ENCODE results near the gene ZNF665.
A peak's percentile ranks its signal among the peaks of the same experiment; 100 is the strongest.
"Not testable (repeated sequence)": the region's sequence is repeated elsewhere in the genome, so short reads cannot be mapped to it uniquely, and the experiment has no call there.

Gene ZNF665

GRCh38 chr19:53192771-53193534 lies at the start of gene ZNF665:
Gene ZNF665 (minus strand): TSS chr19:53193358. CDS start chr19:53182898, 10,460 bp downstream.
- peak; percentile 82 for DNase-seq

- no peak for DNase-seq
These were observed 44.1 kb upstream of the ZNF665 start for GRCh38 chr19:53237114-53237777.

GRCh38 chr19:53224606-53225005 lies 31.4 kb upstream of the ZNF665 start:
- no peak for DNase-seq

- not testable (repeated sequence) for DNase-seq
These were observed 29.6 kb upstream of the ZNF665 start for GRCh38 chr19:53222716-53223115.

- no peak for DNase-seq
These were observed 19.7 kb upstream of the ZNF665 start for GRCh38 chr19:53212703-53213320.

- DNase-seq: not testable (repeated sequence)
These were observed 18.4 kb upstream of the ZNF665 start for GRCh38 chr19:53211554-53211953.

GRCh38 chr19:53196777-53197396 lies 3.7 kb upstream of the ZNF665 start:
- peak; percentile 92 for DNase-seq

- peak; percentile 82 for DNase-seq
These were observed 2.2 kb upstream of the ZNF665 start for GRCh38 chr19:53195265-53195903.

GRCh38 chr19:53193535-53194222 lies 521 bp upstream of the ZNF665 start:
- DNase-seq: no peak

GRCh38 chr19:53190253-53190652 lies 2.9 kb downstream of the ZNF665 start:
- DNase-seq: no peak

- DNase-seq: not testable (repeated sequence)
These were observed 3.4 kb downstream of the ZNF665 start for GRCh38 chr19:53189691-53190198.

GRCh38 chr19:53185155-53185882 lies 7.8 kb downstream of the ZNF665 start:
- DNase-seq: not testable (repeated sequence)

GRCh38 chr19:53183146-53183764 lies 9.9 kb downstream of the ZNF665 start:
- no peak for DNase-seq

- DNase-seq: no peak
These were observed 11.0 kb downstream of the ZNF665 start for GRCh38 chr19:53182202-53182601.

- DNase-seq: no peak
These were observed 15.2 kb downstream of the ZNF665 start for GRCh38 chr19:53177986-53178385.

GRCh38 chr19:53172889-53173288 lies 20.3 kb downstream of the ZNF665 start:
- no peak for DNase-seq

- no peak for DNase-seq
These were observed 27.5 kb downstream of the ZNF665 start for GRCh38 chr19:53165691-53166091.

- no peak for DNase-seq
These were observed 32.0 kb downstream of the ZNF665 start for GRCh38 chr19:53161123-53161522.

GRCh38 chr19:53160350-53160749 lies 32.8 kb downstream of the ZNF665 start:
- DNase-seq: no peak

- no peak for DNase-seq
These were observed 35.0 kb downstream of the ZNF665 start for GRCh38 chr19:53158119-53158656.

- no peak for DNase-seq
These were observed 35.5 kb downstream of the ZNF665 start for GRCh38 chr19:53157626-53158025.

Data from CD4-positive, alpha-beta T cell treated with Interleukin-4 for 4 hours (primary cell).